ENCODE results near the gene ASH1L. TPM values are rescaled to one million over a fixed set of nuclear protein-coding genes. Genes with fewer than 3 reads are reported as not detected.

ASH1L gene
- total and polyA plus RNA-seq, 9 of the 15 experiments (the other 6 are each of a cell fraction or from before 2014, with no cell fraction given): 2.0 to 23.3 (median 14.6) TPM

DNA sequence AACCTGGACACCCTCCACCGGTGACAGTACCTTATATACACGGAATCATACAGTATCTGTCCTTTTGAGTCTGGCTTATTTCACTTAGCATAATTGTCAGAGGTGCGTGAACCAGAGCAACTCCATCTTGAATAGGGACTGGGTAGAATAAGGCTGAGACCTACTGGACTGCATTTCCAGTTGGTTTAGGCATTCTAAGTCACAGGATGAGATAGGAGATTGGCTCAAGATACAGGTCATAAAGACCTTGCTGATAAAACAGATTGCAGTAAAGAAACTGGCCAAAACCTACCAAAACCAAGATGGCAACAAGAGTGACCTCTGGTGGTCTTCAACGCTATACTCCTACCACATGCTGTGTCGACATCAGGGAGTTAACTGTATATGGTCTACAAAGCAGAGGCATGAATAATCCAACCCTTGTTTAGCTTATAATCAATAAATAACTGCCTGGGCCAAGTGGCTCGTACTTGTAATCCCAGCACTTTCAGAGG is 255.3 kb downstream of the ASH1L start (continued):
- TF ChIP-seq ILK (tag; IDR thresholded peaks at IDR 0.05; ENCODE audit: borderline replicate concordance, low read depth): peak; percentile 87
- peak; percentile 84; the same call in 1 of the 2 replicates for TF ChIP-seq E4F1 (CRISPR knock-in tag; IDR thresholded peaks at IDR 0.05; ENCODE audit: borderline replicate concordance)
- TF ChIP-seq ELF1 (tag; IDR thresholded peaks at IDR 0.05): no peak
- no peak for TF ChIP-seq MCM7 (IDR thresholded peaks at IDR 0.05)
- TF ChIP-seq TSC22D4 (tag; IDR thresholded peaks at IDR 0.05): no peak
- peak; percentile 96 for TF ChIP-seq ZNF584 (CRISPR knock-in tag; IDR thresholded peaks at IDR 0.05; ENCODE audit: low read depth)
- peak; percentile 97 for TF ChIP-seq MECOM (CRISPR knock-in tag; IDR thresholded peaks at IDR 0.05)
- no peak for TF ChIP-seq ZBTB40 (IDR thresholded peaks at IDR 0.05)
- TF ChIP-seq ZBTB40 (CRISPR knock-in tag; IDR thresholded peaks at IDR 0.05): no peak
- TF ChIP-seq ELF4 (CRISPR knock-in tag; IDR thresholded peaks at IDR 0.05): peak; percentile 85; the same call in 1 of the 2 replicates
- peak; percentile 98 for TF ChIP-seq ZNF668 (CRISPR knock-in tag; IDR thresholded peaks at IDR 0.05)
- TF ChIP-seq NFE2L1 (tag; IDR thresholded peaks at IDR 0.05; ENCODE audit: borderline replicate concordance, low read depth): peak; percentile 64; the same call in 1 of the 2 replicates
- TF ChIP-seq ZNF785 (CRISPR knock-in tag; IDR thresholded peaks at IDR 0.05): 0 out of 2 replicates have a peak, but pooled peaks have one; percentile 57
- 0 out of 2 replicates have a peak, but pooled peaks have one; percentile 26 for TF ChIP-seq NR2C1 (IDR thresholded peaks at IDR 0.05)
- TF ChIP-seq NR2C1 (tag; IDR thresholded peaks at IDR 0.05): peak; percentile 94
- TF ChIP-seq, protein P1, sequence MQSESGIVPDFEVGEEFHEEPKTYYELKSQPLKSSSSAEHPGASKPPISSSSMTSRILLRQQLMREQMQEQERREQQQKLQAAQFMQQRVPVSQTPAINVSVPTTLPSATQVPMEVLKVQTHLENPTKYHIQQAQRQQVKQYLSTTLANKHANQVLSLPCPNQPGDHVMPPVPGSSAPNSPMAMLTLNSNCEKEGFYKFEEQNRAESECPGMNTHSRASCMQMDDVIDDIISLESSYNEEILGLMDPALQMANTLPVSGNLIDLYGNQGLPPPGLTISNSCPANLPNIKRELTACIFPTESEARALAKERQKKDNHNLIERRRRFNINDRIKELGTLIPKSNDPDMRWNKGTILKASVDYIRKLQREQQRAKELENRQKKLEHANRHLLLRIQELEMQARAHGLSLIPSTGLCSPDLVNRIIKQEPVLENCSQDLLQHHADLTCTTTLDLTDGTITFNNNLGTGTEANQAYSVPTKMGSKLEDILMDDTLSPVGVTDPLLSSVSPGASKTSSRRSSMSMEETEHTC (IDR thresholded peaks at IDR 0.05): peak; percentile 56; the same call in 1 of the 2 replicates
- no peak for TF ChIP-seq STAT5A (IDR thresholded peaks at IDR 0.05; ENCODE audit: borderline replicate concordance, low read length)
